Measurements from ENCODE around the gene SPI1. TPM values are rescaled to one million over a fixed set of nuclear protein-coding genes. Genes with fewer than 3 reads are reported as not detected.
A peak's percentile ranks its signal among the peaks of the same experiment; 100 is the strongest.

Gene SPI1
- total RNA-seq, 4 donors from 2014 or later = 2.6 to 15.4 (median 8.8) TPM

GRCh38 chr11:47403571-47403970 lies 25.2 kb upstream of the SPI1 start:
- intact Hi-C loops (cut with DNase I) = no loop called here
- no peak for DNase-seq
- 69 to 93% methylated on average over 2 to 3 of the region's 3 CpGs for WGBS, 2 donors
- Histone ChIP-seq H3K27ac (no peak overlapping the region), H3K4me1 (peaks cover 22 to 43% (median 27%) of the 10 kb centered on the region in 3 donors), H3K27me3 (no peaks in the 10 kb centered on the region), H3K36me3 (no peaks in the 10 kb centered on the region), H3K4me3 (no peak overlapping the region), H3K9me3 (no peaks in the 10 kb centered on the region)
- TF ChIP-seq POLR2A (IDR thresholded peaks at IDR 0.05) = no peak
- TF ChIP-seq CTCF (IDR thresholded peaks at IDR 0.05) = no peak

GRCh38 chr11:47403135-47403534 lies 24.8 kb upstream of the SPI1 start:
- TF ChIP-seq CTCF (IDR thresholded peaks at IDR 0.05) (no peak), POLR2A (IDR thresholded peaks at IDR 0.05) (no peak)
- H3K4me3 ChIP-seq = no peak overlapping the region
- peaks cover 22 to 47% (median 28%) of the 10 kb centered on the region in 3 donors for H3K4me1 ChIP-seq
- H3K36me3 ChIP-seq = no peaks in the 10 kb centered on the region
- DNase-seq = no peak
- no peak overlapping the region for H3K27ac ChIP-seq
- intact Hi-C loops (cut with DNase I) = no loop called here
- 67 to 82% methylated on average over 4 of the region's 4 CpGs for WGBS, 2 donors
- H3K9me3 ChIP-seq = no peaks in the 10 kb centered on the region
- no peaks in the 10 kb centered on the region for H3K27me3 ChIP-seq

- H3K36me3 ChIP-seq = no peaks in the 10 kb centered on the region
- DNase-seq = no peak
- H3K4me1 ChIP-seq = peaks cover 10 to 39% (median 15%) of the 10 kb centered on the region in 3 donors
- H3K4me3 ChIP-seq = peak overlapping the region; percentile 36 to 79 (median 54)
- no peaks in the 10 kb centered on the region for H3K27me3 ChIP-seq
- intact Hi-C loops (cut with DNase I) = no loop called here
- H3K27ac ChIP-seq = peak overlapping the region; percentile 82 to 87 (median 84)
- 18 to 21% methylated on average over 7 to 8 of the region's 8 CpGs for WGBS, 2 donors
- TF ChIP-seq POLR2A (IDR thresholded peaks at IDR 0.05) = no peak
- TF ChIP-seq CTCF (IDR thresholded peaks at IDR 0.05) = no peak
- H3K9me3 ChIP-seq = no peaks in the 10 kb centered on the region
Measured at GRCh38 chr11:47400768-47401279, 22.5 kb upstream of the SPI1 start.

- 1 to 12% methylated on average over 10 to 15 of the region's 47 CpGs for WGBS, 2 donors
- H3K4me1 ChIP-seq = peaks cover 10 to 46% (median 18%) of the 10 kb centered on the region in 3 donors
- TF ChIP-seq POLR2A (IDR thresholded peaks at IDR 0.05) (peak in 1 of 4 donors; percentile 49), CTCF (IDR thresholded peaks at IDR 0.05) (no peak)
Measured at GRCh38 chr11:47399860-47400767, 21.8 kb upstream of the SPI1 start.

GRCh38 chr11:47398551-47398950 lies 20.2 kb upstream of the SPI1 start:
- no CpG with 5 or more reads among the region's 1 CpG for WGBS, 2 donors

More at GRCh38 chr11:47399860-47400767, 21.8 kb upstream of the SPI1 start:
- H3K27ac ChIP-seq = peak overlapping the region; percentile 82 to 87 (median 84)
- DNase-seq = no peak
- peak overlapping the region; percentile 36 to 79 (median 54) for H3K4me3 ChIP-seq
- H3K36me3 ChIP-seq = no peaks in the 10 kb centered on the region
- intact Hi-C loops (cut with DNase I) = no loop called here
- H3K27me3 ChIP-seq = no peaks in the 10 kb centered on the region
- no peaks in the 10 kb centered on the region for H3K9me3 ChIP-seq

More at GRCh38 chr11:47398551-47398950, 20.2 kb upstream of the SPI1 start:
- Histone ChIP-seq H3K36me3 (no peaks in the 10 kb centered on the region), H3K27me3 (no peaks in the 10 kb centered on the region), H3K9me3 (no peaks in the 10 kb centered on the region), H3K27ac (no peak overlapping the region), H3K4me1 (peaks cover 10 to 62% (median 28%) of the 10 kb centered on the region in 3 donors), H3K4me3 (no peak overlapping the region)
- TF ChIP-seq CTCF (IDR thresholded peaks at IDR 0.05) = no peak
- no peak for TF ChIP-seq POLR2A (IDR thresholded peaks at IDR 0.05)
- no peak for DNase-seq
- intact Hi-C loops (cut with DNase I) = no loop called here

Measured in esophagus squamous epithelium (tissue), 5 donors.